HepG2 (cell line): Measurements from ENCODE around the gene MYO10. TPM values are rescaled to one million over a fixed set of nuclear protein-coding genes. Genes with fewer than 3 reads are reported as not detected.

Source experiments
- ARNTL ChIP-seq: sonication (generic); formaldehyde crosslinking; IDR thresholded peaks from 2 replicates; pipeline ENCODE4 v1.4.0; 2020; ENCODE audit warnings: mild to moderate bottlenecking, missing genetic modification reagents
- CEBPG ChIP-seq: IDR thresholded peaks from 2 replicates; pipeline ENCODE4 v1.6.1; 2016
- EZH2 ChIP-seq: conservative IDR thresholded peaks from 2 replicates; pipeline ENCODE4 v1.6.1; 2012; ENCODE audit warnings: mild to moderate bottlenecking, low read depth, low read length, moderate library complexity
- NKX3-1 ChIP-seq: sonication (generic); formaldehyde crosslinking; IDR thresholded peaks from 2 replicates; pipeline ENCODE4 v1.5.0; 2020; ENCODE audit warnings: missing genetic modification reagents
- NONO ChIP-seq, 2 experiments: fragments of 450-650 bp in 1 of 2; sonication (generic) in 1 of 2; formaldehyde crosslinking in 1 of 2; IDR thresholded peaks in 1 of 2; conservative IDR thresholded peaks in 1 of 2; 2 replicates each; pipeline versions ENCODE4 v1.6.1 to v1.8.0; 2017 to 2022; ENCODE audit warnings: mild to moderate bottlenecking in 1 of 2, missing genetic modification reagents in 1 of 2, moderate library complexity in 1 of 2
- PCBP2 ChIP-seq: fragments of 200-400 bp; formaldehyde crosslinking; optimal IDR thresholded peaks from 2 replicates; pipeline ENCODE3; 2018; ENCODE audit warnings: low read length, low read depth; ENCODE audit not compliant: poor library complexity, severe bottlenecking
- RARG ChIP-seq: sonication (generic); formaldehyde crosslinking; IDR thresholded peaks from 2 replicates; pipeline ENCODE4 v1.4.0; 2020; ENCODE audit warnings: low read depth, mild to moderate bottlenecking, missing genetic modification reagents
- SMAD3 ChIP-seq: sonication (generic); formaldehyde crosslinking; IDR thresholded peaks from 2 replicates; pipeline ENCODE4 v1.4.0; 2020; ENCODE audit warnings: missing genetic modification reagents
- SUZ12 ChIP-seq: fragments of 150-350 bp; IDR thresholded peaks from 2 replicates; pipeline ENCODE4 v1.6.1; 2014; ENCODE audit warnings: low read depth, low read length
- TCF12 ChIP-seq, 2 experiments: fragments of 450-650 bp in 1 of 2; sonication (generic) in 1 of 2; formaldehyde crosslinking in 1 of 2; IDR thresholded peaks; 2 replicates each; pipeline versions ENCODE4 v1.6.1 to v1.8.0; 2017 to 2022; ENCODE audit warnings: antibody characterized with exemption in 1 of 2, mild to moderate bottlenecking in 1 of 2, missing genetic modification reagents in 1 of 2, moderate library complexity in 1 of 2
- ZBTB21 ChIP-seq: sonication (generic); formaldehyde crosslinking; IDR thresholded peaks from 2 replicates; pipeline ENCODE4 v1.4.0; 2020; ENCODE audit warnings: missing genetic modification reagents
- ZFAT ChIP-seq: sonication (generic); formaldehyde crosslinking; conservative IDR thresholded peaks from 2 replicates; pipeline ENCODE4 v1.8.1; 2023; ENCODE audit warnings: missing genetic modification reagents, inconsistent platforms
- ZFP36L1 ChIP-seq: sonication (generic); formaldehyde crosslinking; IDR thresholded peaks from 2 replicates; pipeline ENCODE4 v1.8.0; 2022; ENCODE audit warnings: mild to moderate bottlenecking, missing genetic modification reagents, moderate library complexity
- ZFP82 ChIP-seq: sonication (generic); formaldehyde crosslinking; IDR thresholded peaks from 2 replicates; pipeline ENCODE4 v1.5.1; 2020; ENCODE audit warnings: mild to moderate bottlenecking, missing genetic modification reagents, borderline replicate concordance
- ZNF430 ChIP-seq: sonication (generic); formaldehyde crosslinking; IDR thresholded peaks from 2 replicates; pipeline ENCODE4 v1.9.0; 2021; ENCODE audit warnings: mild to moderate bottlenecking, missing genetic modification reagents
- ZNF879 ChIP-seq: sonication (generic); formaldehyde crosslinking; IDR thresholded peaks from 2 replicates; pipeline ENCODE4 v1.8.1; 2023; ENCODE audit warnings: missing genetic modification reagents
- polyA plus RNA-seq, 8 experiments: library from polyadenylated mRNA; depleted of rRNA in 3 of 8; stranded (reverse) in 7 of 8; unstranded in 1 of 8; fragments of >200 nt; fragmentation: Illumina TruSeq in 4 of 8; extraction: Trizol in 4 of 8; gene quantifications; 2 replicates each; pipeline versions ENCODE4 v1.2.1 to v1.2.3, GENCODE V29; 2011 to 2016; ENCODE audit warnings: low read depth in 4 of 8, missing spikeins in 1 of 8, mixed read lengths in 1 of 8; ENCODE audit not compliant: insufficient read depth in 1 of 8
- total RNA-seq, 5 experiments: library from RNA; depleted of rRNA; stranded (reverse); fragments of >200 nt; fragmentation: Illumina TruSeq; extraction: Trizol; gene quantifications; 2 replicates each; pipeline ENCODE4 v1.2.3, GENCODE V29; 2016; ENCODE audit warnings: low read depth in 1 of 5
- TF ChIP-seq, protein P1 (sequence below): sonication (generic); formaldehyde crosslinking; IDR thresholded peaks from 2 replicates; pipeline ENCODE4 v1.8.0; 2023; ENCODE audit warnings: mild to moderate bottlenecking, missing genetic modification reagents
- TF ChIP-seq, protein P2 (sequence below): sonication (generic); formaldehyde crosslinking; IDR thresholded peaks from 2 replicates; pipeline ENCODE4 v1.4.0; 2020; ENCODE audit warnings: mild to moderate bottlenecking, missing genetic modification reagents
- TF ChIP-seq, protein P3 (sequence below): sonication (generic); formaldehyde crosslinking; conservative IDR thresholded peaks from 2 replicates; pipeline ENCODE4 v1.4.0; 2020; ENCODE audit warnings: missing genetic modification reagents
- TF ChIP-seq, protein P4 (sequence below): sonication (generic); formaldehyde crosslinking; IDR thresholded peaks from 2 replicates; pipeline ENCODE4 v1.5.0; 2020; ENCODE audit warnings: missing genetic modification reagents
- TF ChIP-seq, protein P5 (sequence below): sonication (generic); formaldehyde crosslinking; IDR thresholded peaks from 2 replicates; pipeline ENCODE4 v1.5.0; 2020; ENCODE audit warnings: mild to moderate bottlenecking, missing genetic modification reagents, borderline replicate concordance

The MYO10 gene
- total and polyA plus RNA-seq, 2 of the 13 experiments (the other 11 are each of a cell fraction or from before 2014, with no cell fraction given) = 4.5 to 14.0 TPM

DNA sequence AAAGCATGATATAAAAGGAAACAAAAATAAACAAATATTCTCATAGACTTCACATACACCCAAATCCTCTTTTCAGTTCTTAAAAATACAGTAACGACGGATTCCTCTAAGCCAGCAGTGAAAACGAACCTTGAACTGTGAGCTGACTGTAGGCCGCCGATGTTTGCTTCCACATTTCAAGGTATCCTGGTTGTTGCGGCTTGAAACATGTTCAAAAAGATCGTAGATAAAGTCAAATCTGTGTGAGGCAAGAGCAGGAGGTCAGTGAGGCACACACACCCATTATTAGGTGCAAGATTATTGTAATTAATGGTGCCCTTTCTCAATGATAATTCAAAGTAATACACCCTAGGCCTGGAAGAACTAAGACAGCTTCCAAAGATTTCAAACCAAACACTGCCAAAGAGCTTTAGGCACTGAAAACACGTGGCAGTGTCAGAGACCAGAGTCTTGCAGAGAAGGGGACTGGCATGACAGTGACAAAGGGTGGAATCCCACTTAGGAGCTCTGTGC lies 178.0 kb downstream of the MYO10 start (continued):
- TF ChIP-seq, protein P1, sequence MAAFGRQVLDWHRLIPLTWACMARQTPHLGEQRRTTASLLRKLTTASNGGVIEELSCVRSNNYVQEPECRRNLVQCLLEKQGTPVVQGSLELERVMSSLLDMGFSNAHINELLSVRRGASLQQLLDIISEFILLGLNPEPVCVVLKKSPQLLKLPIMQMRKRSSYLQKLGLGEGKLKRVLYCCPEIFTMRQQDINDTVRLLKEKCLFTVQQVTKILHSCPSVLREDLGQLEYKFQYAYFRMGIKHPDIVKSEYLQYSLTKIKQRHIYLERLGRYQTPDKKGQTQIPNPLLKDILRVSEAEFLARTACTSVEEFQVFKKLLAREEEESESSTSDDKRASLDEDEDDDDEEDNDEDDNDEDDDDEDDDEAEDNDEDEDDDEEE (CRISPR knock-in tag) = no peak
- TF ChIP-seq ZFP36L1 (CRISPR knock-in tag) (no peak), SUZ12 (no peak), ZFP82 (CRISPR knock-in tag) (no peak), SMAD3 (CRISPR knock-in tag) (no peak), ZNF430 (no peak), ZBTB21 (CRISPR knock-in tag) (no peak), ZNF879 (no peak), ARNTL (no peak), NKX3-1 (CRISPR knock-in tag) (no peak), CEBPG (CRISPR knock-in tag) (peak; percentile 72), ZFAT (CRISPR knock-in tag) (no peak), EZH2 (no peak), TCF12 (IDR thresholded peaks at IDR 0.05) (no peak), TCF12 (CRISPR knock-in tag; IDR thresholded peaks at IDR 0.05) (no peak), PCBP2 (no peak), NONO (IDR thresholded peaks at IDR 0.05) (no peak), NONO (CRISPR knock-in tag; conservative IDR thresholded peaks at IDR 0.05) (no peak), RARG (no peak)
- TF ChIP-seq, protein P2, sequence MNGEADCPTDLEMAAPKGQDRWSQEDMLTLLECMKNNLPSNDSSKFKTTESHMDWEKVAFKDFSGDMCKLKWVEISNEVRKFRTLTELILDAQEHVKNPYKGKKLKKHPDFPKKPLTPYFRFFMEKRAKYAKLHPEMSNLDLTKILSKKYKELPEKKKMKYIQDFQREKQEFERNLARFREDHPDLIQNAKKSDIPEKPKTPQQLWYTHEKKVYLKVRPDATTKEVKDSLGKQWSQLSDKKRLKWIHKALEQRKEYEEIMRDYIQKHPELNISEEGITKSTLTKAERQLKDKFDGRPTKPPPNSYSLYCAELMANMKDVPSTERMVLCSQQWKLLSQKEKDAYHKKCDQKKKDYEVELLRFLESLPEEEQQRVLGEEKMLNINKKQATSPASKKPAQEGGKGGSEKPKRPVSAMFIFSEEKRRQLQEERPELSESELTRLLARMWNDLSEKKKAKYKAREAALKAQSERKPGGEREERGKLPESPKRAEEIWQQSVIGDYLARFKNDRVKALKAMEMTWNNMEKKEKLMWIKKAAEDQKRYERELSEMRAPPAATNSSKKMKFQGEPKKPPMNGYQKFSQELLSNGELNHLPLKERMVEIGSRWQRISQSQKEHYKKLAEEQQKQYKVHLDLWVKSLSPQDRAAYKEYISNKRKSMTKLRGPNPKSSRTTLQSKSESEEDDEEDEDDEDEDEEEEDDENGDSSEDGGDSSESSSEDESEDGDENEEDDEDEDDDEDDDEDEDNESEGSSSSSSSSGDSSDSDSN (CRISPR knock-in tag) = no peak
- TF ChIP-seq, protein P3, sequence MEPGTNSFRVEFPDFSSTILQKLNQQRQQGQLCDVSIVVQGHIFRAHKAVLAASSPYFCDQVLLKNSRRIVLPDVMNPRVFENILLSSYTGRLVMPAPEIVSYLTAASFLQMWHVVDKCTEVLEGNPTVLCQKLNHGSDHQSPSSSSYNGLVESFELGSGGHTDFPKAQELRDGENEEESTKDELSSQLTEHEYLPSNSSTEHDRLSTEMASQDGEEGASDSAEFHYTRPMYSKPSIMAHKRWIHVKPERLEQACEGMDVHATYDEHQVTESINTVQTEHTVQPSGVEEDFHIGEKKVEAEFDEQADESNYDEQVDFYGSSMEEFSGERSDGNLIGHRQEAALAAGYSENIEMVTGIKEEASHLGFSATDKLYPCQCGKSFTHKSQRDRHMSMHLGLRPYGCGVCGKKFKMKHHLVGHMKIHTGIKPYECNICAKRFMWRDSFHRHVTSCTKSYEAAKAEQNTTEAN (CRISPR knock-in tag) = 0 out of 2 replicates have a peak, but pooled peaks have one; percentile 52
- TF ChIP-seq, protein P4, sequence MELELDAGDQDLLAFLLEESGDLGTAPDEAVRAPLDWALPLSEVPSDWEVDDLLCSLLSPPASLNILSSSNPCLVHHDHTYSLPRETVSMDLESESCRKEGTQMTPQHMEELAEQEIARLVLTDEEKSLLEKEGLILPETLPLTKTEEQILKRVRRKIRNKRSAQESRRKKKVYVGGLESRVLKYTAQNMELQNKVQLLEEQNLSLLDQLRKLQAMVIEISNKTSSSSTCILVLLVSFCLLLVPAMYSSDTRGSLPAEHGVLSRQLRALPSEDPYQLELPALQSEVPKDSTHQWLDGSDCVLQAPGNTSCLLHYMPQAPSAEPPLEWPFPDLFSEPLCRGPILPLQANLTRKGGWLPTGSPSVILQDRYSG (CRISPR knock-in tag) = no peak
- TF ChIP-seq, protein P5, sequence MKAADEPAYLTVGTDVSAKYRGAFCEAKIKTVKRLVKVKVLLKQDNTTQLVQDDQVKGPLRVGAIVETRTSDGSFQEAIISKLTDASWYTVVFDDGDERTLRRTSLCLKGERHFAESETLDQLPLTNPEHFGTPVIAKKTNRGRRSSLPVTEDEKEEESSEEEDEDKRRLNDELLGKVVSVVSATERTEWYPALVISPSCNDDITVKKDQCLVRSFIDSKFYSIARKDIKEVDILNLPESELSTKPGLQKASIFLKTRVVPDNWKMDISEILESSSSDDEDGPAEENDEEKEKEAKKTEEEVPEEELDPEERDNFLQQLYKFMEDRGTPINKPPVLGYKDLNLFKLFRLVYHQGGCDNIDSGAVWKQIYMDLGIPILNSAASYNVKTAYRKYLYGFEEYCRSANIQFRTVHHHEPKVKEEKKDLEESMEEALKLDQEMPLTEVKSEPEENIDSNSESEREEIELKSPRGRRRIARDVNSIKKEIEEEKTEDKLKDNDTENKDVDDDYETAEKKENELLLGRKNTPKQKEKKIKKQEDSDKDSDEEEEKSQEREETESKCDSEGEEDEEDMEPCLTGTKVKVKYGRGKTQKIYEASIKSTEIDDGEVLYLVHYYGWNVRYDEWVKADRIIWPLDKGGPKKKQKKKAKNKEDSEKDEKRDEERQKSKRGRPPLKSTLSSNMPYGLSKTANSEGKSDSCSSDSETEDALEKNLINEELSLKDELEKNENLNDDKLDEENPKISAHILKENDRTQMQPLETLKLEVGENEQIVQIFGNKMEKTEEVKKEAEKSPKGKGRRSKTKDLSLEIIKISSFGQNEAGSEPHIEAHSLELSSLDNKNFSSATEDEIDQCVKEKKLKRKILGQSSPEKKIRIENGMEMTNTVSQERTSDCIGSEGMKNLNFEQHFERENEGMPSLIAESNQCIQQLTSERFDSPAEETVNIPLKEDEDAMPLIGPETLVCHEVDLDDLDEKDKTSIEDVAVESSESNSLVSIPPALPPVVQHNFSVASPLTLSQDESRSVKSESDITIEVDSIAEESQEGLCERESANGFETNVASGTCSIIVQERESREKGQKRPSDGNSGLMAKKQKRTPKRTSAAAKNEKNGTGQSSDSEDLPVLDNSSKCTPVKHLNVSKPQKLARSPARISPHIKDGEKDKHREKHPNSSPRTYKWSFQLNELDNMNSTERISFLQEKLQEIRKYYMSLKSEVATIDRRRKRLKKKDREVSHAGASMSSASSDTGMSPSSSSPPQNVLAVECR = peak; percentile 31; the same call in 1 of the 2 replicates
